ENCODE measurements around the gene MYL11.

Gene MYL11

GRCh38 chr16:30407804-30408534 is 33.4 kb downstream of the MYL11 start:
- no peaks in the 10 kb centered on the region for H3K27me3 Mint-ChIP-seq (ENCODE audit: low read depth)
- H3K4me1 Mint-ChIP-seq (ENCODE audit: low read depth), result peaks cover 26% of the 10 kb centered on the region
- no peaks in the 10 kb centered on the region for H3K9me3 Mint-ChIP-seq
- peak overlapping the region; percentile 77 for H3K27ac Mint-ChIP-seq
- H3K36me3 Mint-ChIP-seq (ENCODE audit: low read depth), result peaks cover 4% of the 10 kb centered on the region
- peak overlapping the region; percentile 76 for H3K4me3 Mint-ChIP-seq

DNA sequence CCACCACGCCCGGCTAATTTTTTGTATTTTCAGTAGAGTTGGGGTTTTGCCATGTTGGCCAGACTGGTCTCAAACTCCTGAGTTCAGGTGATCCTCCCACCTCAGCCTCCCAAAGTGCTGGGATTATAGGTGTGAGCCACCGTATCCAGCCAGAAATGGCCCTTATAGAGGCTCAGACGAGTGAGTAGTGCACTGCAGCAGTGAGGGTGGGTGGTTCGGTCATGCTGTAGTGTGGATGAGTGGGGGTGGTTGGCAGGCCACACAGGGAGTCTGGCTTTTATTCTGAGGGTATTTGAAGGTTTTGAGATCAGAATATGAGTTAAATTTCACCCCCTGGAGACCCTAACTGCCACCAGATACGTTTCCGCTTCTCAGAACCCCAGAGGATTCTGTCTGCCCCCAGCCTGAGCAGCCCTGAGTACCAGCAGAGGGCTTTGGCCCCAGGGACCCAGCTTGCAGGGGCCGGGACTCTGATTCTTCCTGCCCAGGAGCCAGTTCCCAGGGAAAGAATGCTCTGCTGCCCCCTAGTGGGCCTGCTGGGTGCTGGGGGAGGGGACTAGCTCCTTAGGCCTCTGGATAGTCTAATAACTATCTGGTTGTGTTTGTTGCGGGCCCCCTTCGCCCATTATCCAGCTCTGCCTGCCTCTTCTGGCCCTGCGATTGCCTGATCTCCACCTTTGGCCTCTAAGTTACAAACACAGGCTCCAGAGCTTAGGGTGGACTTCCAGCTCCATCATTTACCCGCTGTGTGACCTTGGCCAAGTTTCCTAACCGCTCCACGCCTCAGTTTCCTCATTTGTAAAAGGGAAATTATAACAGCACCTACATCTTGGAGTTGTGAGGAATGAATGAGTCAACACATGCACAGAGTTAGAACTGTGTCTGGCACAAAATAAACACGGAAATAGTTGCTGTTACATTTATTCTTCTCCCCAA is 34.8 kb downstream of the MYL11 start:
- no peak overlapping the region for H3K27ac Mint-ChIP-seq

DNA sequence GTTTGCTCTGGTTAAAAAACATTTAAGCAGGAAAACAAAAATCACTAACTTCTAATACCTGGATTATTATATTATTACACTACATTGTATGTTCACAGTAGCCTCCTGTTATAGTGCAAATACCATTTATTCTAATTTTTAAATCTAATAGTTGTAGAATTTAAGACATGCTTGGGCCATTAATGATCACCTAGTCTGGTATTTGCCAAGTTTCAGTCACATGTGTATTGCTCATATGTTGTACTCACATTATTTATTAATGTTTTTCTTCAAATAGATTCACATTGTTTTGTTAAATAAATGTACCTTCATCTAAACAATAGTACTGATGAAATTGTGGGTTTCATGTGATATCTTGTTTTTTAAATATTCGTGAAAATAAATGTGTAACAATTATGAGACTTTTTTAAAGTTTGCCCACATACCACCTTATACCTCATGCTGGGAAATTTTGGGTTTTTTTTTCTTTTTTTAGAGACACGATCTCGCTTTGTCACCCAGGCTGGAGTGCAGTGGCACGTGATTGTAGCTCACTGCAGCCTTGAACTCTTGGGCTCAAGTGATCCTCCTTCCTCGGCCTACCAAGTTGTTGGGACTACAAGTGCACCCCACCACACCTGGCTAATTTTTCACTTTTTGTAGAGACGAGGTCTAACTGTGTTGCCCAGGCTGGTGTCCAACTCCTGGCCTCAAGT is 38.7 kb downstream of the MYL11 start:
- peaks cover 38% of the 10 kb centered on the region for H3K4me1 Mint-ChIP-seq (ENCODE audit: low read depth)
- H3K36me3 Mint-ChIP-seq (ENCODE audit: low read depth), result peaks cover 14% of the 10 kb centered on the region
- no peak overlapping the region for H3K27ac Mint-ChIP-seq
- H3K27me3 Mint-ChIP-seq (ENCODE audit: low read depth), result no peaks in the 10 kb centered on the region
- H3K9me3 Mint-ChIP-seq, result no peaks in the 10 kb centered on the region
- no peak overlapping the region for H3K4me3 Mint-ChIP-seq

More for the DNA sequence above, 34.8 kb downstream of the MYL11 start:
- Mint-ChIP-seq H3K4me3 (no peak overlapping the region), H3K4me1 (ENCODE audit: low read depth) (peaks cover 32% of the 10 kb centered on the region), H3K9me3 (no peaks in the 10 kb centered on the region), H3K36me3 (ENCODE audit: low read depth) (peaks cover 10% of the 10 kb centered on the region), H3K27me3 (ENCODE audit: low read depth) (no peaks in the 10 kb centered on the region)

- Mint-ChIP-seq H3K27ac (peak overlapping the region; percentile 9), H3K36me3 (ENCODE audit: low read depth) (peaks cover 14% of the 10 kb centered on the region), H3K27me3 (ENCODE audit: low read depth) (no peaks in the 10 kb centered on the region)
Measured at GRCh38 chr16:30414159-30414558, 39.6 kb downstream of the MYL11 start.

DNA sequence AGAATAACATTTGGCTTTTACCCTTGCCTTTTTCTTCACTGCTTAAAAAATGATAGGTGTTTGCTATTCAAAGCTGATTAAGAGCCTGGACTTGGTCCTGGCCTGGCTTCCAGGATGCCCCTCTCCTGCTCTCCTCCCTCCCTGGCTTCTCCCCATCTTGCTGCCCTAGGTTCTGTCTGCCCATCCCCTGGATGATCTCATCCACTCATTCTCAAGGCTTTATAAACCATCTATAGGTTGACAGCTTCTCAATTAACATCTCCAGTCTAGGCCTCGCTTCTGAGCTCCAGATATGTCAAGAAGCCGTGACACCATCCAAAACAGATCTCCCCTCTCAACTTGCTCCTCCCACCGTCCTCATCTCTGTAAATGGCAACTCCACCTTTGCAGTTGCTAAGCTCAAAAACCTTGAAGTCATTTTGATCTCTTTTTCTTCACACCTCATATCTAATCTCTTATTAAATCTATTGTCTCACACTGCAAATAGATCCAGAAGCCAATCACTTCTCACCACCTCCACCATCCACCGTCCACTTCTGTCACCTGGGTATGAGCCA is 41.5 kb downstream of the MYL11 start:
- peak overlapping the region; percentile 24 for H3K27ac Mint-ChIP-seq
- H3K36me3 Mint-ChIP-seq (ENCODE audit: low read depth), result peaks cover 24% of the 10 kb centered on the region
- no peak overlapping the region for H3K4me3 Mint-ChIP-seq
- H3K27me3 Mint-ChIP-seq (ENCODE audit: low read depth), result no peaks in the 10 kb centered on the region
- no peaks in the 10 kb centered on the region for H3K9me3 Mint-ChIP-seq
- H3K4me1 Mint-ChIP-seq (ENCODE audit: low read depth), result peaks cover 32% of the 10 kb centered on the region

More at GRCh38 chr16:30414159-30414558, 39.6 kb downstream of the MYL11 start:
- Mint-ChIP-seq H3K4me1 (ENCODE audit: low read depth) (peaks cover 38% of the 10 kb centered on the region), H3K9me3 (no peaks in the 10 kb centered on the region), H3K4me3 (no peak overlapping the region)

DNA sequence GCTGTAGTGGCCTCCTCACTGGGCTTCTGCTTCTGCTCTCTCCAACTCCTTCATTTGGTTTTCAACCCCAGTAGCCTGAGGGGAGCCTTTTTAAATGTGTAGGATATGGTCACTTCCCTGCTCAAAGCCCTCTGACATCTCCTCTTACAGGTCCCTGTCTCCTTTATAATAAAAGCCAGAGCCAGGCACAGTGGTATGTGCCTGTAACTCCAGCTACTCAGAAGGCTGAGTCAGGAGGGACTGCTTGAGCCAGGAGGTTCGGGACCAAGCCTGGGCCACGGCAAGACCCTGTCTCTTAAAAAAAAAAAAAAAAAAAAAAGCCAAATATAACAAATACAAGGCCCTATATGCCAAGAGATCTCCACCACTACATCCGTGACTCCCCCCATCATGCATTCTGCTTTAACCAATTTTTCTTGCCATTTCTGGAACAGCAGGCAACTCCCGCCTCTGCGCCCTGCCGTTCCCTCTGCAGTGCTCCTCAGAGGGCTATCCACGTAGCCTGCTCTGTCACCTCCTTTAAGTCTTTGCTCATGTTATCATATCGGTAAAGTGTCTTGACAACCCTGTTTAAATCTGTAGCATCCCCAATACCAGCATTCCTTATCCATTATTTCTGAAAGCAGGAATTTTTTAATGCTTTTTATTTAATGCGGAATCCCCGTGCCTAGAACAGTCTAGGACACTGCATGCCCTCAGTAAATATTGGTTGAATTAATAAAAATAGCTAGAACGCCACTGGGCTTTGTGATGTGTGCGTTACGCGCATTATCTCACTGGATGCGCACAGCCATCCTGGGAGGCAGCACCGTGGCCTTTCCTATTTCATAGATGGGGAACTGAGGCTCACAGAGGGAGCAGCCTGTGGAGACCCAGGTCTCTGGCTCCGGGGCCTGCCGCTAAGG is 42.3 kb downstream of the MYL11 start:
- peaks cover 33% of the 10 kb centered on the region for H3K4me1 Mint-ChIP-seq (ENCODE audit: low read depth)
- peaks cover 28% of the 10 kb centered on the region for H3K36me3 Mint-ChIP-seq (ENCODE audit: low read depth)
- H3K27me3 Mint-ChIP-seq (ENCODE audit: low read depth), result no peaks in the 10 kb centered on the region
- H3K4me3 Mint-ChIP-seq, result peak overlapping the region; percentile 2
- no peaks in the 10 kb centered on the region for H3K9me3 Mint-ChIP-seq
- H3K27ac Mint-ChIP-seq, result no peak overlapping the region

DNA sequence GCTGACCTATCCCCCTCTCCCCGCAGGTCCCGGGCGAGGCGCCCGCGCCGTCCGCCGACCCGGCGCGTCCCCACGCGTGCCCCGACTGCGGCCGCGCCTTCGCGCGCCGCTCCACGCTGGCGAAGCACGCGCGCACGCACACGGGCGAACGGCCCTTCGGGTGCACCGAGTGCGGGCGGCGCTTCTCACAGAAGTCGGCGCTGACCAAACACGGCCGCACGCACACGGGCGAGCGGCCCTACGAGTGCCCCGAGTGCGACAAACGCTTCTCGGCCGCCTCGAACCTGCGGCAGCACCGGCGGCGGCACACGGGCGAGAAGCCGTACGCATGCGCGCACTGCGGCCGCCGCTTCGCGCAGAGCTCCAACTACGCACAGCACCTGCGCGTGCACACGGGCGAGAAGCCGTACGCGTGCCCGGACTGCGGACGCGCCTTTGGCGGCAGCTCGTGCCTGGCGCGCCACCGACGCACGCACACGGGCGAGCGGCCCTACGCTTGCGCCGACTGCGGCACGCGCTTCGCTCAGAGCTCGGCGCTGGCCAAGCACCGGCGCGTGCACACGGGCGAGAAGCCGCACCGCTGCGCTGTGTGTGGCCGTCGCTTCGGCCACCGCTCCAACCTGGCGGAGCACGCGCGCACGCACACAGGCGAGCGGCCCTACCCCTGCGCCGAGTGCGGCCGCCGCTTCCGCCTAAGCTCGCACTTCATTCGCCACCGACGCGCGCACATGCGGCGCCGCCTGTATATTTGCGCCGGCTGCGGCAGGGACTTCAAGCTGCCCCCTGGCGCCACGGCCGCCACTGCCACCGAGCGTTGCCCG is 43.1 kb downstream of the MYL11 start:
- Mint-ChIP-seq H3K27me3 (ENCODE audit: low read depth) (no peaks in the 10 kb centered on the region), H3K4me3 (peak overlapping the region; percentile 53), H3K36me3 (ENCODE audit: low read depth) (peaks cover 29% of the 10 kb centered on the region), H3K4me1 (ENCODE audit: low read depth) (peaks cover 30% of the 10 kb centered on the region), H3K27ac (no peak overlapping the region), H3K9me3 (no peaks in the 10 kb centered on the region)

DNA sequence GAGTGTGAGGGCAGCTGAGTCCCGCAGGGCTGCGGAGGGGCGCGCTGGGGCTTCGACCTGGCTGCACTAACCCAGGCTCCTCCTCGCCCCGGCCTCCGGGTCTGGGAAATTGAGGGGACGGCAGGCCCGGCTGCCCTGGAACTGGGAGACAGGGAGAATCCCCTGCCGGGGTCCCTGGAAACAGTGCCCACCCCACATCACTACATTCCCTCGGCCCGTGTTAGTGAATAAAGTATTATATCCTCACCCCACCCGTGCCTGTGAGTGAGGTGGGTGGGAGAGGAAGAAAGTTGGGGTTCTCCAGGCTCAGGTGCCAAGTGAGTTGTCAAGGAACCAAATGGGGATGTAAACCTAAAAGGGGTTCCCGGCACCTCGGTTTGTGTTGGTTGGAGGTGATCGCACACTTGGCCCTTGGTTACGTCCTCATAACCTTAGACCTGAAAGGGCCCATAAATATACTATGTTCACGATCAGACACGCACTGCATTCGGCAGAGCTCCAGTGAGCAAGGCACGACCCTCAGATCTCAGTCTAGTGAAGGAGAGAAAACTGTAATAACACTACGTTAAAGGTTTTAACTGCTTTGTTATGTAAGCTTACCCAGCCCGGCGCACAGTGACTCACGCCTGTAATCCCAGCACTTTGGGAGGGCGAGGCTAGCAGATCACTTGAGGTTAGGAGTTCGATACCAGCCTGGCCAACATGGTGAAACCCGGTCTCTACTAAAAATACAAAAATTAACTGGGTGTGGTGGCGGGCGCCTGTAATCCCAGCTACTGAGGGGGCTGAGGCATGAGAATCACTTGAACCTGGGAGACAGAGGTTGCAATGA is 44.0 kb downstream of the MYL11 start:
- H3K9me3 Mint-ChIP-seq, result no peaks in the 10 kb centered on the region
- peaks cover 28% of the 10 kb centered on the region for H3K4me1 Mint-ChIP-seq (ENCODE audit: low read depth)
- H3K27me3 Mint-ChIP-seq (ENCODE audit: low read depth), result no peaks in the 10 kb centered on the region
- peak overlapping the region; percentile 5 for H3K4me3 Mint-ChIP-seq
- H3K27ac Mint-ChIP-seq, result peak overlapping the region; percentile 59
- H3K36me3 Mint-ChIP-seq (ENCODE audit: low read depth), result peaks cover 27% of the 10 kb centered on the region

DNA sequence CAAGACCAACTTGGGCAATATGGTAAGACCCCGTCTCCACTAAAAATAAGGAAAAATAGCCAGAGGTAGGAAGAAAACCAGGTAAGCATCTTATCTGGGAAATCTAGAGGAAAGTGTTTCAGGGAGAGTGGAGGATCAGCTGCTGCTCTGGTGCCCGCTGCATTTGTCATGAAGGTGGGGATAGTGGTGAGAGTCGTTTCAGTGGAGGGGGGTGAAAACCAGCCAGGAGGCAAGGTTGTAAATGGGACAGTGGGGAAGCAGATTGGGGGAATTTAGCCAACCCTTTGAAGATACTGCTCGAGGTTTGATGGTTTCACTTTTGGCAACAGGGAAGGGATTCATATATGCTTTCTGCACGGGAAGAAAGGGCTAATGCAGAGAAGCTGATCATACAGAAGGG is 46.4 kb downstream of the MYL11 start:
- no peaks in the 10 kb centered on the region for H3K9me3 Mint-ChIP-seq
- no peak overlapping the region for H3K27ac Mint-ChIP-seq
- no peak overlapping the region for H3K4me3 Mint-ChIP-seq
- H3K36me3 Mint-ChIP-seq (ENCODE audit: low read depth), result peaks cover 31% of the 10 kb centered on the region
- H3K4me1 Mint-ChIP-seq (ENCODE audit: low read depth), result peaks cover 25% of the 10 kb centered on the region
- H3K27me3 Mint-ChIP-seq (ENCODE audit: low read depth), result no peaks in the 10 kb centered on the region

Measured in T-helper 1 cell treated with Interleukin-12 subunit alpha and Interleukin-12 subunit beta and Interleukin-4 antibody, amounts not matched to agents 30 μg/mL and 1 μg/mL, for 36 hours (primary cell).